Pancreas (tissue), 10 donors: Measurements from ENCODE around the gene THOC6. TPM values are rescaled to one million over a fixed set of nuclear protein-coding genes. Genes with fewer than 3 reads are reported as not detected.

Experiments used
- ATAC-seq, 4 donors: fragments of 200-7000 bp; cut with Tn5 transposase; one replicate each; pipeline versions ENCODE4 v1.8.0 to v1.9.1; 2020; ENCODE audit warnings: mild to moderate bottlenecking in 4 of 4, moderate library complexity in 4 of 4
- DNase-seq, 6 donors: peaks; one replicate each; pipeline ENCODE4 v3.0.0-alpha.2; 2020
- FAIRE-seq: peaks from 2 replicates; lab custom pipeline; 2012; peaks lifted over from hg19 to GRCh38; lab: Jason Lieb, UNC
- H3K27ac ChIP-seq, 4 donors: fragments of 200-600 bp; sonication (generic); 1 replicate in 3 of 4; 2 replicates in 1 of 4; pipeline versions ENCODE4 v1.5.0 to v1.8.0; 2020
- H3K27me3 ChIP-seq, 4 donors: fragments of 200-600 bp; one replicate each; pipeline ENCODE4 v1.8.0; 2021
- H3K36me3 ChIP-seq, 3 donors: fragments of 200-600 bp; sonication (generic) in 1 of 3; one replicate each; pipeline versions ENCODE4 v1.5.0 to v1.8.0; 2020 to 2021
- H3K4me1 ChIP-seq, 3 donors: fragments of 200-600 bp; one replicate each; pipeline ENCODE4 v1.8.0; 2021
- H3K4me3 ChIP-seq, 4 donors: fragments of 200-600 bp; sonication (generic) in 2 of 4; one replicate each; pipeline versions ENCODE4 v1.5.0 to v1.8.0; 2020 to 2021
- H3K9me3 ChIP-seq, 4 donors: fragments of 200-600 bp; one replicate each; pipeline ENCODE4 v1.8.0; 2021
- WGBS, 2 donors: extraction: QIAGEN DNeasy Blood & Tissue Kit; methylation state at CpG; one replicate each; pipeline ENCODE4 v1.1.7; 2013; 5-methylcytosine and 5-hydroxymethylcytosine counted together
- intact Hi-C, 3 donors: fragments of 100-400 bp; cut with DNase I; formaldehyde crosslinking; loops; one replicate each; pipeline versions ENCODE4 v1.11.1 to v1.14.2; 2022
- polyA plus RNA-seq, 2 donors: library from polyadenylated mRNA; stranded (reverse); fragments of 200-250 nt; gene quantifications; one replicate each; pipeline ENCODE4 v1.2.3, GENCODE V29; 2013
- total RNA-seq, 6 donors: library from RNA; stranded (reverse); fragmentation: NEBNext Ultra II Directional in 4 of 6; extraction: Animal tissue kit (Norgen Biotek cat#: 25700) in 4 of 6; gene quantifications; one replicate each; pipeline versions ENCODE4 v1.2.1 to v1.2.4, GENCODE V29; 2021 to 2023
- TF ChIP-seq, protein P1 (sequence below), 4 donors: fragments of 200-600 bp; sonication (generic) in 3 of 4; IDR thresholded peaks; one replicate each; pipeline versions ENCODE4 v1.5.0 to v1.8.0; 2021; ENCODE audit warnings: antibody characterized with exemption in 4 of 4
- donor health status: healthy with polysubstance abuse.
- donor health status: DM: no; HTN: no; CAD: no; lungs with moderate emphysema.
- donor health status: DM: no; HTN: no; CAD: no.
- donor health status: control.
- donor health status: control.
- donor health status: Bipolar disorder and iron deficiency.
- donor health status: DM: yes; HTN: yes; CAD: no.
- donor health status: DM: no; HTN: no; CAD: no.
- donor health status: DM: no; HTN: no; CAD: no.
- donor health status: DM: yes; HTN: yes; CAD: no.

Gene THOC6
- total and polyA plus RNA-seq, 8 donors = 6.2 to 38.2 (median 8.5) TPM

DNA sequence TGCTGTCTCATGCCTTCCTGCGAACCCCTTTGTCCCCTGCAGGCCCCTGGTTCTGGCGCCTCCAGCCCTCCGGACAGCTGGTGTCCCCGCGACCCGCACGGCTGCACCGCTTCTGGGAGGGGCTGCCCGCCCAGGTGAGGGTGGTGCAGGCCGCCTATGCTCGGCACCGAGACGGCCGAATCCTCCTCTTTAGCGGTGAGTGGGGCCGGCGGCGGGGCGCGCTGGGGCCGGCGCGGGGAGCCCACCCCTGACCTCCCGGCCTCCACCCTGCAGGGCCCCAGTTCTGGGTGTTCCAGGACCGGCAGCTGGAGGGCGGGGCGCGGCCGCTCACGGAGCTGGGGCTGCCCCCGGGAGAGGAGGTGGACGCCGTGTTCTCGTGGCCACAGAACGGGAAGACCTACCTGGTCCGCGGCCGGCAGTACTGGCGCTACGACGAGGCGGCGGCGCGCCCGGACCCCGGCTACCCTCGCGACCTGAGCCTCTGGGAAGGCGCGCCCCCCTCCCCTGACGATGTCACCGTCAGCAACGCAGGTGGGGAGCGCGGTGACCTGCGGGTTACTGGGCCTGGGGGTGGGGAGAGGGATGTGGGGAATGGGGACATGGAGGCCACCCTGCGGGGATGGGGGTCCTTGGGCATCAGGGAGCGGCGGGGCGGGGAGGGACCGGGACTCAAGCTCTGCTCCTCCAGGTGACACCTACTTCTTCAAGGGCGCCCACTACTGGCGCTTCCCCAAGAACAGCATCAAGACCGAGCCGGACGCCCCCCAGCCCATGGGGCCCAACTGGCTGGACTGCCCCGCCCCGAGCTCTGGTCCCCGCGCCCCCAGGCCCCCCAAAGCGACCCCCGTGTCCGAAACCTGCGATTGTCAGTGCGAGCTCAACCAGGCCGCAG is 34.5 kb downstream of the THOC6 start:
- Histone ChIP-seq H3K9me3 (no peaks in the 10 kb centered on the region), H3K4me1 (peaks cover 0 to 8% (median 6%) of the 10 kb centered on the region in 3 donors), H3K27me3 (no peaks in the 10 kb centered on the region), H3K4me3 (peak overlapping the region; percentile 80 to 96 (median 86)), H3K36me3 (no peaks in the 10 kb centered on the region), H3K27ac (peak overlapping the region in 2 of 4 donors; percentile 90 to 92)
- WGBS, 2 donors = 6% methylated on average over 65 to 77 of the region's 77 CpGs
- intact Hi-C loops = no loop called here
- ATAC-seq (peak; percentile 46 to 66 (median 58)), DNase-seq (peak in 5 of 6 donors; percentile 58 to 88 (median 74)), FAIRE-seq (no peak)
- TF ChIP-seq, protein P1, sequence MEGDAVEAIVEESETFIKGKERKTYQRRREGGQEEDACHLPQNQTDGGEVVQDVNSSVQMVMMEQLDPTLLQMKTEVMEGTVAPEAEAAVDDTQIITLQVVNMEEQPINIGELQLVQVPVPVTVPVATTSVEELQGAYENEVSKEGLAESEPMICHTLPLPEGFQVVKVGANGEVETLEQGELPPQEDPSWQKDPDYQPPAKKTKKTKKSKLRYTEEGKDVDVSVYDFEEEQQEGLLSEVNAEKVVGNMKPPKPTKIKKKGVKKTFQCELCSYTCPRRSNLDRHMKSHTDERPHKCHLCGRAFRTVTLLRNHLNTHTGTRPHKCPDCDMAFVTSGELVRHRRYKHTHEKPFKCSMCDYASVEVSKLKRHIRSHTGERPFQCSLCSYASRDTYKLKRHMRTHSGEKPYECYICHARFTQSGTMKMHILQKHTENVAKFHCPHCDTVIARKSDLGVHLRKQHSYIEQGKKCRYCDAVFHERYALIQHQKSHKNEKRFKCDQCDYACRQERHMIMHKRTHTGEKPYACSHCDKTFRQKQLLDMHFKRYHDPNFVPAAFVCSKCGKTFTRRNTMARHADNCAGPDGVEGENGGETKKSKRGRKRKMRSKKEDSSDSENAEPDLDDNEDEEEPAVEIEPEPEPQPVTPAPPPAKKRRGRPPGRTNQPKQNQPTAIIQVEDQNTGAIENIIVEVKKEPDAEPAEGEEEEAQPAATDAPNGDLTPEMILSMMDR (IDR thresholded peaks at IDR 0.05) = no peak

DNA sequence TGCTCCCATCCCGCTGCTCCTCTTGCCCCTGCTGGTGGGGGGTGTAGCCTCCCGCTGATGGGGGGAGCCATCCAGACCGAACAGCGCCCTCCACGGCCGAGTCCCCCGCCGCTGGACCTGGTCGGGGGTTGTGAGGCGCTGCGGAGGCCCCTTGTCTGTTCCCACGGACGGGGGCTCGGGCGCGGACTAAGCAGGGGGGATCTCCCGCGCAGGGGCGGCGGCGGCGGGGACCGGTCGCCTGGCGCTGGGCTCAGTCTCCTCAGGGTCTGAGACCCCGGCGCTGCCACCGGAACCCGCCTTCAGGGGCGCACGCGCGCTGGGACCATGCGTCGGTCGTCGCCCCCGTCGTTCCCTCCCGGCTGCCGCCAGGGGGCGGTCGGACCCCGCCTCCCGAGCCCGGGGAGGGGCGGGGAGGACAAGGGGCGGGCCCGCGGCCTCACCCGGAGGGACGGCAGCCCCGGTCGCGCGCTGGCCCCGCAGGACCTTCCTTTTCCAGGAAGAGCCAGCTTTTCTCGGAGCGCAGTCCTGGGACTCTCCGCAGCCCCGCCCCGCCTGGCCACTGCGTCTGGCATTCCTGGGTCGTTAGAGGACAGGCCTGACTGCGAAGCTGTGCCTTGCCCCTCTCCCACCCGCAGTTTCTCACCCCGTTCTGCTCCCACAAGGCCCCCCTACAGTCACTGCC is 35.3 kb downstream of the THOC6 start:
- Histone ChIP-seq H3K4me1 (peaks cover 0 to 8% (median 6%) of the 10 kb centered on the region in 3 donors), H3K27ac (peak overlapping the region; percentile 69 to 92 (median 80)), H3K27me3 (no peaks in the 10 kb centered on the region), H3K9me3 (no peaks in the 10 kb centered on the region), H3K4me3 (peak overlapping the region; percentile 80 to 96 (median 86)), H3K36me3 (no peaks in the 10 kb centered on the region)
- FAIRE-seq = no peak
- DNase-seq = peak; percentile 94 to 98 (median 95)
- peak; percentile 94 to 95 (median 94) for ATAC-seq
- TF ChIP-seq, protein P1 (IDR thresholded peaks at IDR 0.05) = peak; percentile 93 to 98 (median 96)
- WGBS, 2 donors = 0 to 2% methylated on average over 39 to 67 of the region's 67 CpGs
- intact Hi-C loops = no loop called here

DNA sequence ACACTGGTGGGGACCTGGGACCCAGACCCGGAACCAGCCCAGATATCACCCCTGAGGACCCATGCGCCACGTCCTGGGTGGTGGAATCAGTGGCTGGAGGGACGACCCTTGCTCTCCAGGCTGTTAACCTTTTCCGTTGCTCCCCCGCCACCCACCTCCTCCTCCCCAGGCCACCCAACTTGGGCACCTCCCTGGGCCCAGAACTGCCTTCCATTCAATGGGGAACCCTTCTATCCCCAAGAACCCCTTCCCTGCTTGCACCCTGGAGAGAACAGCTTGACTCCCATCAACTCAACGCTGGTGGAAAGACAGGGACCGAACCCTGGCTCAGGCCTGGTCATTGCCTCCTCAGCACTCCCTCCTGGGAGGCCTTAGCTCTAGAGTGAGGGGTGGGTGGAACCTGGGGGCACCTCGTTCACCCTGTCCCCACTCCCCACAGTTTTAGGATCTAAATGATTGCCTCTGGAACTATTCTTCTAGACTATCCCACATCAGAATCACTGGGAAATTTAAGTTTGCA is 35.9 kb downstream of the THOC6 start:
- TF ChIP-seq, protein P1 (IDR thresholded peaks at IDR 0.05) = no peak
- 53 to 55% methylated on average over 9 of the region's 9 CpGs for WGBS, 2 donors
- intact Hi-C loops = no loop called here
- ATAC-seq = no peak
- Histone ChIP-seq H3K27ac (peak overlapping the region; percentile 69 to 92 (median 80)), H3K4me1 (peaks cover 0 to 14% (median 7%) of the 10 kb centered on the region in 3 donors), H3K9me3 (no peaks in the 10 kb centered on the region), H3K4me3 (peak overlapping the region; percentile 80 to 96 (median 86)), H3K27me3 (no peaks in the 10 kb centered on the region), H3K36me3 (no peaks in the 10 kb centered on the region)
- FAIRE-seq = no peak
- DNase-seq = no peak

DNA sequence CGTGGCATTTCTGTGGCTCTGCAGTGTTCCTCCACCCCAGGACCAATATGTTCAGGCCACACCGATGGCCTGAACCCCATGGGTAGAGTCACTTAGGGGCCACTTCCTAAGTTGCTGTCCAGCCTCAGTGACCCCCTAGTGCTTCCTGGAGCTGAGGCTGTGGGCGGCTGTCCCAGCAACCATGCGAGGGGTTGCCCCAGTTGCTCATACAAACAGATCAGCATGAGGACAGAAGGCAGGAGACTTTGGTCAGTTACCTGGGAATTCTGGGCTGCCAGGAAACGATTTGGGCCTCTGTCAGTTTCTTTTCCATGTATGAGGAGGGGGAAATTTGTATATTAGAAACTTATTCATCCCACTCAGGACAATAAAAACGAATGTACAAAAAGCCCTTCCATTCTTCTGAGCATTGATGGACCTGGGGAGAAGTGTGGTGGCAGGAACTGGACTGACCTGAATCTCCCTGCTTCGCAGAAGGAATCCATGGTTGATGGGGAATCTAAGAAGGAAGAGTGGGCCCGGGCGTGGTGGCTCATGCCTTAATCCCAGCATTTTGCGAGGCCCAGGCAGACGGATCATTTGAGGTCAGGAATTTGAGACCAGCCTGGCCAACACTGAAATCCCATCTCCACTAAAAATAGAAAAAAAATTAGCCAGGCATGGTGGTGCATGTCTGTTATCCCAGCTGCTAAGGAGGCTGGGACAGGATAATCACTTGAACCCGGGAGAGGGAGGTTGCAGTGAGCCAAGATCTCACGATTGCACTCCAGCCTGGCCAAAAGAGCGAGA is 36.7 kb downstream of the THOC6 start:
- no peak for FAIRE-seq

More for the DNA sequence above, 36.7 kb downstream of the THOC6 start:
- intact Hi-C loops = no loop called here
- Histone ChIP-seq H3K27ac (peak overlapping the region in 2 of 4 donors; percentile 90 to 92), H3K9me3 (no peaks in the 10 kb centered on the region), H3K4me1 (peaks cover 0 to 16% (median 10%) of the 10 kb centered on the region in 3 donors), H3K36me3 (no peaks in the 10 kb centered on the region), H3K27me3 (no peaks in the 10 kb centered on the region), H3K4me3 (no peak overlapping the region)
- 80 to 86% methylated on average over 14 of the region's 14 CpGs for WGBS, 2 donors
- DNase-seq (no peak), ATAC-seq (no peak)
- TF ChIP-seq, protein P1 (IDR thresholded peaks at IDR 0.05) = no peak
